K562 (cell line): ENCODE results near the gene KCTD11. TPM values are rescaled to one million over a fixed set of nuclear protein-coding genes. Genes with fewer than 3 reads are reported as not detected.

Experiments
- CBFB ChIP-seq: sonication (generic); formaldehyde crosslinking; IDR thresholded peaks from 2 replicates; pipeline ENCODE4 v1.4.0; 2020; ENCODE audit warnings: mild to moderate bottlenecking, missing genetic modification reagents
- EHMT2 ChIP-seq: fragments of 450-650 bp; IDR thresholded peaks from 2 replicates; pipeline ENCODE4 v1.6.1; 2018; ENCODE audit warnings: antibody characterized with exemption
- FIP1L1 ChIP-seq: fragments of 200-400 bp; formaldehyde crosslinking; IDR thresholded peaks from 2 replicates; pipeline ENCODE4 v1.6.1; 2018; ENCODE audit warnings: mild to moderate bottlenecking, low read depth, low read length; ENCODE audit not compliant: poor library complexity, severe bottlenecking
- HDAC1 ChIP-seq, 2 experiments: fragments of 450-650 bp; IDR thresholded peaks; 2 replicates each; pipeline ENCODE4 v1.6.1; 2016 to 2017; ENCODE audit warnings: inconsistent platforms in 1 of 2, mild to moderate bottlenecking in 1 of 2, moderate library complexity in 1 of 2
- MCM3 ChIP-seq: fragments of 450-650 bp; IDR thresholded peaks from 2 replicates; pipeline ENCODE4 v1.6.1; 2016
- MYNN ChIP-seq, 2 experiments: sonication (generic); formaldehyde crosslinking in 1 of 2; IDR thresholded peaks; 2 replicates each; pipeline versions ENCODE4 v1.5.0 to v1.6.1; 2016 to 2020; ENCODE audit warnings: antibody characterized with exemption in 1 of 2, missing genetic modification reagents in 1 of 2
- NR2C2 ChIP-seq, 2 experiments: fragments of 200-800 bp in 1 of 2; sonication (Bioruptor generic) in 1 of 2; sonication (generic) in 1 of 2; formaldehyde crosslinking in 1 of 2; IDR thresholded peaks; 2 replicates each; pipeline versions ENCODE4 v1.6.1 to v1.8.0; 2016 to 2022; ENCODE audit warnings: mild to moderate bottlenecking in 1 of 2, missing compliant biosample characterization in 1 of 2, missing genetic modification characterization in 1 of 2, missing genetic modification reagents in 1 of 2
- PCBP1 ChIP-seq: fragments of 200-400 bp; formaldehyde crosslinking; IDR thresholded peaks from 2 replicates; pipeline ENCODE4 v1.6.1; 2018; ENCODE audit warnings: mild to moderate bottlenecking, low read depth, low read length; ENCODE audit not compliant: poor library complexity, severe bottlenecking
- SIX5 ChIP-seq, 2 experiments: IDR thresholded peaks; 2 replicates each; pipeline ENCODE4 v1.6.1; 2011; ENCODE audit warnings: low read length in 2 of 2, borderline replicate concordance in 1 of 2, low read depth in 1 of 2, mild to moderate bottlenecking in 1 of 2, moderate library complexity in 1 of 2; ENCODE audit not compliant: insufficient read depth in 1 of 2
- SOX6 ChIP-seq: fragments of 450-650 bp; IDR thresholded peaks from 2 replicates; pipeline ENCODE4 v1.6.1; 2014; ENCODE audit warnings: mild to moderate bottlenecking
- TEAD4 ChIP-seq, 2 experiments: sonication (generic) in 1 of 2; formaldehyde crosslinking in 1 of 2; IDR thresholded peaks; 2 replicates each; pipeline versions ENCODE4 v1.6.1 to v1.8.0; 2012 to 2022; ENCODE audit warnings: borderline replicate concordance in 1 of 2, inconsistent platforms in 1 of 2, low read length in 1 of 2, mild to moderate bottlenecking in 1 of 2, missing genetic modification reagents in 1 of 2
- TRIM24 ChIP-seq, 2 experiments: fragments of 450-650 bp; IDR thresholded peaks; 2 replicates each; pipeline ENCODE4 v1.6.1; 2016
- ZNF165 ChIP-seq: fragments of 250-450 bp; sonication (Bioruptor Pico); IDR thresholded peaks from 2 replicates; pipeline ENCODE4 v1.4.0; 2020; ENCODE audit warnings: borderline replicate concordance
- ZNF384 ChIP-seq: IDR thresholded peaks from 2 replicates; pipeline ENCODE4 v1.6.1; 2012; ENCODE audit warnings: low read depth, low read length, improper control_type of control experiment
- polyA plus RNA-seq, 8 experiments: library from polyadenylated mRNA; depleted of rRNA in 4 of 8; stranded (reverse) in 5 of 8; unstranded in 3 of 8; fragments of >200 nt; fragmentation: Nextera tagmentation in 2 of 8; fragmentation: Illumina TruSeq in 1 of 8; extraction: Ambion mirVana in 2 of 8; extraction: Trizol in 1 of 8; gene quantifications; 2 replicates each; pipeline versions ENCODE4 v1.2.1 to v1.2.3, GENCODE V29; 2011 to 2014; ENCODE audit warnings: inconsistent platforms in 1 of 8, missing spikeins in 1 of 8
- total RNA-seq, 7 experiments: library from RNA; depleted of rRNA in 6 of 7; stranded (reverse); fragments of >200 nt in 6 of 7; fragmentation: Illumina TruSeq in 2 of 7; extraction: Trizol in 2 of 7; gene quantifications; 2 replicates each; pipeline versions ENCODE4 v1.2.1 to v1.2.3, GENCODE V29; 2011 to 2021; ENCODE audit warnings: low replicate concordance in 1 of 7
- TF ChIP-seq, protein P1 (sequence below), 3 experiments: fragments of 200-800 bp in 1 of 3; fragments of 250-450 bp in 1 of 3; fragments of 450-650 bp in 1 of 3; sonication (Bioruptor Pico) in 1 of 3; sonication (Bioruptor generic) in 1 of 3; formaldehyde crosslinking in 1 of 3; IDR thresholded peaks; 2 replicates each; pipeline versions ENCODE4 v1.6.1 to v1.8.0; 2016 to 2022; ENCODE audit warnings: mild to moderate bottlenecking in 2 of 3, missing genetic modification characterization in 2 of 3, missing compliant biosample characterization in 1 of 3, moderate library complexity in 1 of 3
- TF ChIP-seq, protein P2 (sequence below): sonication (generic); formaldehyde crosslinking; IDR thresholded peaks from 2 replicates; pipeline ENCODE4 v1.8.0; 2023; ENCODE audit warnings: mild to moderate bottlenecking, missing genetic modification reagents
- TF ChIP-seq, protein P3 (sequence below): sonication (generic); formaldehyde crosslinking; IDR thresholded peaks from 2 replicates; pipeline ENCODE4 v1.8.0; 2022; ENCODE audit warnings: mild to moderate bottlenecking, missing genetic modification reagents

Gene KCTD11
- total and polyA plus RNA-seq, 9 of the 15 experiments (the other 6 are each of a cell fraction or from before 2014, with no cell fraction given), result 0.01 to 3.2 (median 2.5) TPM; not detected in 1

DNA sequence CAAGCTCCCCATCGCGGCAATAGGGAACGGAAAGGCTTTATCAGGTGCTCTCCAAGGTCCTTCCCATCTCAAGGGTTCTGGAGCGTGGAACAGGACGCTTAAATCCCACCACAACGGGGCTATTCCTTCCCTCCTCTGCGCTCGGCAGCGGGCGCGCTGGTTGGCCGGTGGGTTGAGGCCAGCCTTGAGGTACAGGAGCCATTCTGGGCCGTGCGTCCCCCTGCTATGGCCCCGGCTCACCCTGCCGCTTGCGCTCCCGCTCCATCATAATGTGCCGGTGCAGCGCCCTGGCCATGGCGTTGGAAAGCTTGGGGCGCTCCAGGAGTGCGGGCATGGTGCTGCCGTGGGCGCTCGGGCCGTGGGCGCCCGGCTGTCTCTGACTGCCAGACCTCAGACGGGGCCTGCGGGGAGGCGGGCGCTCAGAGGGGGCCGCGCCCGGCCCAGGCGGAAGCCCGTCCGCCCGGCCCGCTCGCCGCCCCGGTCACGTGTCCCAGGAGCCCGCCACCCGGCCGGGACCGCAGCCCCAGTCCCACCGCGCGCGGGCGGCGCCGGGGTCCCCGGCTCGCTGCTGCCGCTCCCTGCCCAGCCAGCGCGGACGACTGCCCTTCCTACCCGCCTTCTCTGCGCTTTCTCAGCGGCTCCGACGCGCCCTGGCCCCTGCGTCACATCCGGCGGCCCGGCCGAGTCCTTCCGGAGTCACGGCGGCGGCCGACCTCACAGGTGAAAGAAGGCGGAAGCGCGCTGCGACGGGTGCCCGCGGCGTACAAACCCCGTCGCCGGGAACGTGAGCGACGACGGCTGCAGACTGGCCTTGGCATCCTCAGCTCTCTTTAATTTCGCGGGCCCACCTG is 37.0 kb upstream of the KCTD11 start, which contains the start of gene GPS2 (continued):
- TF ChIP-seq, protein P1, sequence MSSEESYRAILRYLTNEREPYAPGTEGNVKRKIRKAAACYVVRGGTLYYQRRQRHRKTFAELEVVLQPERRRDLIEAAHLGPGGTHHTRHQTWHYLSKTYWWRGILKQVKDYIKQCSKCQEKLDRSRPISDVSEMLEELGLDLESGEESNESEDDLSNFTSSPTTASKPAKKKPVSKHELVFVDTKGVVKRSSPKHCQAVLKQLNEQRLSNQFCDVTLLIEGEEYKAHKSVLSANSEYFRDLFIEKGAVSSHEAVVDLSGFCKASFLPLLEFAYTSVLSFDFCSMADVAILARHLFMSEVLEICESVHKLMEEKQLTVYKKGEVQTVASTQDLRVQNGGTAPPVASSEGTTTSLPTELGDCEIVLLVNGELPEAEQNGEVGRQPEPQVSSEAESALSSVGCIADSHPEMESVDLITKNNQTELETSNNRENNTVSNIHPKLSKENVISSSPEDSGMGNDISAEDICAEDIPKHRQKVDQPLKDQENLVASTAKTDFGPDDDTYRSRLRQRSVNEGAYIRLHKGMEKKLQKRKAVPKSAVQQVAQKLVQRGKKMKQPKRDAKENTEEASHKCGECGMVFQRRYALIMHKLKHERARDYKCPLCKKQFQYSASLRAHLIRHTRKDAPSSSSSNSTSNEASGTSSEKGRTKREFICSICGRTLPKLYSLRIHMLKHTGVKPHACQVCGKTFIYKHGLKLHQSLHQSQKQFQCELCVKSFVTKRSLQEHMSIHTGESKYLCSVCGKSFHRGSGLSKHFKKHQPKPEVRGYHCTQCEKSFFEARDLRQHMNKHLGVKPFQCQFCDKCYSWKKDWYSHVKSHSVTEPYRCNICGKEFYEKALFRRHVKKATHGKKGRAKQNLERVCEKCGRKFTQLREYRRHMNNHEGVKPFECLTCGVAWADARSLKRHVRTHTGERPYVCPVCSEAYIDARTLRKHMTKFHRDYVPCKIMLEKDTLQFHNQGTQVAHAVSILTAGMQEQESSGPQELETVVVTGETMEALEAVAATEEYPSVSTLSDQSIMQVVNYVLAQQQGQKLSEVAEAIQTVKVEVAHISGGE (CRISPR knock-in tag; IDR thresholded peaks at IDR 0.05), result peak; percentile 15 to 87 (median 59); a peak in 5 of 6 replicates
- TF ChIP-seq ZNF384 (no peak), FIP1L1 (peak; percentile 85), TEAD4 (IDR thresholded peaks at IDR 0.05; ENCODE audit: low read length) (no peak), TEAD4 (CRISPR knock-in tag; IDR thresholded peaks at IDR 0.05; ENCODE audit: borderline replicate concordance) (no peak), CBFB (CRISPR knock-in tag) (no peak), MYNN (IDR thresholded peaks at IDR 0.05) (peak; percentile 40; the same call in 1 of the 2 replicates), MYNN (CRISPR knock-in tag; IDR thresholded peaks at IDR 0.05) (no peak), EHMT2 (peak; percentile 92), TRIM24 (IDR thresholded peaks at IDR 0.05) (0 out of 4 replicates have a peak, but pooled peaks of 1 of the 2 experiments have one; percentile 9), SIX5 (IDR thresholded peaks at IDR 0.05; ENCODE audit: borderline replicate concordance in 1 of 2, insufficient read depth in 1 of 2, low read depth in 1 of 2, low read length in 2 of 2) (peak in 1 of 2 experiments; percentile 14; a peak in 1 of 4 replicates), ZNF165 (CRISPR knock-in tag) (no peak), MCM3 (no peak), HDAC1 (IDR thresholded peaks at IDR 0.05) (peak in 1 of 2 experiments; percentile 73; a peak in 2 of 4 replicates), PCBP1 (peak; percentile 81), SOX6 (peak; percentile 40), NR2C2 (CRISPR knock-in tag; IDR thresholded peaks at IDR 0.05) (peak; percentile 99), NR2C2 (tag; IDR thresholded peaks at IDR 0.05) (peak; percentile 99)
- TF ChIP-seq, protein P2, sequence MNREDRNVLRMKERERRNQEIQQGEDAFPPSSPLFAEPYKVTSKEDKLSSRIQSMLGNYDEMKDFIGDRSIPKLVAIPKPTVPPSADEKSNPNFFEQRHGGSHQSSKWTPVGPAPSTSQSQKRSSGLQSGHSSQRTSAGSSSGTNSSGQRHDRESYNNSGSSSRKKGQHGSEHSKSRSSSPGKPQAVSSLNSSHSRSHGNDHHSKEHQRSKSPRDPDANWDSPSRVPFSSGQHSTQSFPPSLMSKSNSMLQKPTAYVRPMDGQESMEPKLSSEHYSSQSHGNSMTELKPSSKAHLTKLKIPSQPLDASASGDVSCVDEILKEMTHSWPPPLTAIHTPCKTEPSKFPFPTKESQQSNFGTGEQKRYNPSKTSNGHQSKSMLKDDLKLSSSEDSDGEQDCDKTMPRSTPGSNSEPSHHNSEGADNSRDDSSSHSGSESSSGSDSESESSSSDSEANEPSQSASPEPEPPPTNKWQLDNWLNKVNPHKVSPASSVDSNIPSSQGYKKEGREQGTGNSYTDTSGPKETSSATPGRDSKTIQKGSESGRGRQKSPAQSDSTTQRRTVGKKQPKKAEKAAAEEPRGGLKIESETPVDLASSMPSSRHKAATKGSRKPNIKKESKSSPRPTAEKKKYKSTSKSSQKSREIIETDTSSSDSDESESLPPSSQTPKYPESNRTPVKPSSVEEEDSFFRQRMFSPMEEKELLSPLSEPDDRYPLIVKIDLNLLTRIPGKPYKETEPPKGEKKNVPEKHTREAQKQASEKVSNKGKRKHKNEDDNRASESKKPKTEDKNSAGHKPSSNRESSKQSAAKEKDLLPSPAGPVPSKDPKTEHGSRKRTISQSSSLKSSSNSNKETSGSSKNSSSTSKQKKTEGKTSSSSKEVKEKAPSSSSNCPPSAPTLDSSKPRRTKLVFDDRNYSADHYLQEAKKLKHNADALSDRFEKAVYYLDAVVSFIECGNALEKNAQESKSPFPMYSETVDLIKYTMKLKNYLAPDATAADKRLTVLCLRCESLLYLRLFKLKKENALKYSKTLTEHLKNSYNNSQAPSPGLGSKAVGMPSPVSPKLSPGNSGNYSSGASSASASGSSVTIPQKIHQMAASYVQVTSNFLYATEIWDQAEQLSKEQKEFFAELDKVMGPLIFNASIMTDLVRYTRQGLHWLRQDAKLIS (CRISPR knock-in tag), result peak; percentile 38; the same call in 1 of the 2 replicates
- TF ChIP-seq, protein P3, sequence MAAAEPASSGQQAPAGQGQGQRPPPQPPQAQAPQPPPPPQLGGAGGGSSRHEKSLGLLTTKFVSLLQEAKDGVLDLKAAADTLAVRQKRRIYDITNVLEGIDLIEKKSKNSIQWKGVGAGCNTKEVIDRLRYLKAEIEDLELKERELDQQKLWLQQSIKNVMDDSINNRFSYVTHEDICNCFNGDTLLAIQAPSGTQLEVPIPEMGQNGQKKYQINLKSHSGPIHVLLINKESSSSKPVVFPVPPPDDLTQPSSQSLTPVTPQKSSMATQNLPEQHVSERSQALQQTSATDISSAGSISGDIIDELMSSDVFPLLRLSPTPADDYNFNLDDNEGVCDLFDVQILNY, result no peak
